CD4-positive, alpha-beta T cell (primary cell): Measurements from ENCODE around the gene HESX1. TPM values are rescaled to one million over a fixed set of nuclear protein-coding genes. Genes with fewer than 3 reads are reported as not detected.

ENCODE experiments used
- ATAC-seq: fragments of 200-7000 bp; cut with Tn5 transposase; one replicate; pipeline ENCODE4 v1.10.0; 2022; ENCODE audit warnings: mild to moderate bottlenecking; ENCODE audit not compliant: poor library complexity
- CTCF ChIA-PET: fragments of 350-600 bp; sonication (Branson Sonifier 250); formaldehyde crosslinking; loops from one replicate; lab custom pipeline; 2021; ENCODE audit warnings: antibody characterized with exemption, inconsistent platforms; lab: Charles Lee
- POLR2A ChIA-PET: fragments of 350-600 bp; sonication (Branson Sonifier 250); formaldehyde crosslinking; loops from one replicate; lab custom pipeline; 2021; ENCODE audit warnings: antibody characterized with exemption, inconsistent platforms; lab: Charles Lee
- DNase-seq, 14 experiments: peaks; one replicate each; pipeline ENCODE4 v3.0.0-alpha.2; 2013 to 2020; ENCODE audit warnings: mixed read lengths in 2 of 14
- H3K27ac ChIP-seq, 2 donors: one replicate each; pipeline versions ENCODE4 v1.5.1 to v1.7.0; 2013; ENCODE audit warnings: low read length in 2 of 2, low read depth in 1 of 2, mild to moderate bottlenecking in 1 of 2
- H3K27me3 ChIP-seq, 2 experiments: 1 replicate in 1 of 2; 2 replicates in 1 of 2; pipeline versions ENCODE4 v1.6.1 to v1.7.0; 2013; ENCODE audit warnings: low read length in 2 of 2, control low read depth in 1 of 2, mild to moderate bottlenecking in 1 of 2, moderate library complexity in 1 of 2; ENCODE audit not compliant: insufficient read depth in 2 of 2, control insufficient read depth in 1 of 2
- H3K36me3 ChIP-seq: one replicate; pipeline ENCODE4 v1.6.1; 2013; ENCODE audit warnings: low read length, control low read depth; ENCODE audit not compliant: insufficient read depth
- H3K4me1 ChIP-seq: one replicate; pipeline ENCODE4 v1.6.1; 2013; ENCODE audit warnings: low read length, control low read depth; ENCODE audit not compliant: insufficient read depth
- H3K4me3 ChIP-seq: one replicate; pipeline ENCODE4 v1.5.1; 2013; ENCODE audit warnings: mild to moderate bottlenecking, low read length, moderate library complexity
- H3K9me3 ChIP-seq, 2 experiments: 1 replicate in 1 of 2; 2 replicates in 1 of 2; pipeline versions ENCODE4 v1.6.1 to v1.7.0; 2013; ENCODE audit warnings: low read length in 2 of 2, mild to moderate bottlenecking in 2 of 2, control low read depth in 1 of 2, moderate library complexity in 1 of 2; ENCODE audit not compliant: control insufficient read depth in 1 of 2, insufficient read depth in 1 of 2
- H3K27ac Mint-ChIP-seq: one replicate; pipeline ENCODE4 v1.8.0; 2020; ENCODE audit warnings: mixed read lengths
- H3K27me3 Mint-ChIP-seq: one replicate; pipeline ENCODE4 v1.8.0; 2021; ENCODE audit warnings: mixed read lengths
- H3K36me3 Mint-ChIP-seq: one replicate; pipeline ENCODE4 v1.8.0; 2021; ENCODE audit warnings: low read depth, mixed read lengths
- H3K4me1 Mint-ChIP-seq: one replicate; pipeline ENCODE4 v1.8.0; 2021; ENCODE audit warnings: low read depth, mixed read lengths
- H3K4me3 Mint-ChIP-seq: one replicate; pipeline ENCODE4 v1.8.0; 2020; ENCODE audit warnings: mild to moderate bottlenecking, mixed read lengths
- H3K9me3 Mint-ChIP-seq: one replicate; pipeline ENCODE4 v1.8.0; 2020; ENCODE audit warnings: mixed read lengths
- intact Hi-C, 2 experiments: fragments of 100-400 bp; cut with DNase I in 1 of 2; cut with micrococcal nuclease in 1 of 2; formaldehyde crosslinking; loops; one replicate each; pipeline versions ENCODE4 v1.15.1 to v1.9.0; 2023 to 2025; cut with DNase I, micrococcal nuclease
- total RNA-seq, 174 experiments: library from RNA in 2 of 174; stranded (reverse) in 2 of 174; gene quantifications; one replicate each; pipeline ENCODE4 v1.2.3 and lab custom pipeline; 2021 to 2026
- TF ChIP-seq, protein P1 (sequence below): fragments of 200-600 bp; IDR thresholded peaks from one replicate; pipeline ENCODE4 v1.8.0; 2022; ENCODE audit warnings: antibody characterized with exemption, mild to moderate bottlenecking

Gene HESX1
- total RNA-seq, 2 experiments from 2014 or later = 0.39 TPM; not detected in 1

DNA sequence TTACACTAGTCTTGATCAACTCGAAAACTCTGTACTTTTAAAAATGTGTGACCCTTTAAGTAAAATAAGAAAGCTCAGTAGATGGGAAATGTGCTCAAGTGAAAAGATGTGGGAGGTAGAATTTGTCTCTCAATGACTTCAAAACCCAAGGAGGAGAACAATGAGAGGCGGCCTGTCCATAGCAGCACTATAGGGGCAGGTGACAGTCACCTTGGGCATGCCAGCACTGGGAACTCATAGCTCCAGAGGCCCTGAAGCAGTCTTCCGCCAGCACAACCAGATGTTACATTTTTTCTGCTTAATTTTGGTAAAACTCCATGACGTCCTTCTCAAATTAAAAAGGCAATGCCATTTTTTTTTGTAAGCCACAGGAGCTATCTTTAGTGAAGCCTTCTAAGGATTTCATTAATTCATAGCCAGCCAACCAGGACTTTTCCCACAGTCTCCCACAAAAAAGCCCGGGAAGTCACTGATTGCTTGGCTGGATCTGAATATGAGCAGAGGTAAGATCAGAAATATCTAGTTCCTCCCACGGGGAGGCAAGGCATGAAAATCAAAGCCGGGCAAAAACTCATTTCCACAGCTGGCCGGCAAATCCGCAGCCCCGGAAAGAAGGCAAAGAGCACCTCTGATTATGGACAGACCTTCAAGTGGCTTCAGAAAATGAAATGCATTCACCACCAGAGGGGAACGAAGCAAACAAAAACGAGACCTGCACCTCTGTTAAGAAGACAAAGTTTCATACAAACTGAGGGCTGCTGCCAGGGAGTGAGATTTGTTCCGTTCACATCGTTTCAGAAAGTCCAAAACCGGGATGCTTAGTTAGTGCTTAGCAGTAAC lies 45.1 kb downstream of the HESX1 start:
- no peak for DNase-seq
- CTCF ChIA-PET = no interaction called here
- H3K27ac Mint-ChIP-seq = no peak overlapping the region
- Histone ChIP-seq H3K9me3 (no peaks in the 10 kb centered on the region), H3K4me1 (peaks cover 7% of the 10 kb centered on the region), H3K27ac (no peak overlapping the region), H3K4me3 (no peak overlapping the region), H3K27me3 (peaks cover 11 to 13% of the 10 kb centered on the region in 2 experiments), H3K36me3 (no peaks in the 10 kb centered on the region)
- POLR2A ChIA-PET = no interaction called here
- no peak overlapping the region for H3K4me3 Mint-ChIP-seq
- no peaks in the 10 kb centered on the region for H3K9me3 Mint-ChIP-seq
- intact Hi-C loops = no loop called here
- no peak for ATAC-seq
- peaks cover 10% of the 10 kb centered on the region for H3K4me1 Mint-ChIP-seq
- peaks cover 32% of the 10 kb centered on the region for H3K27me3 Mint-ChIP-seq
- TF ChIP-seq, protein P1, sequence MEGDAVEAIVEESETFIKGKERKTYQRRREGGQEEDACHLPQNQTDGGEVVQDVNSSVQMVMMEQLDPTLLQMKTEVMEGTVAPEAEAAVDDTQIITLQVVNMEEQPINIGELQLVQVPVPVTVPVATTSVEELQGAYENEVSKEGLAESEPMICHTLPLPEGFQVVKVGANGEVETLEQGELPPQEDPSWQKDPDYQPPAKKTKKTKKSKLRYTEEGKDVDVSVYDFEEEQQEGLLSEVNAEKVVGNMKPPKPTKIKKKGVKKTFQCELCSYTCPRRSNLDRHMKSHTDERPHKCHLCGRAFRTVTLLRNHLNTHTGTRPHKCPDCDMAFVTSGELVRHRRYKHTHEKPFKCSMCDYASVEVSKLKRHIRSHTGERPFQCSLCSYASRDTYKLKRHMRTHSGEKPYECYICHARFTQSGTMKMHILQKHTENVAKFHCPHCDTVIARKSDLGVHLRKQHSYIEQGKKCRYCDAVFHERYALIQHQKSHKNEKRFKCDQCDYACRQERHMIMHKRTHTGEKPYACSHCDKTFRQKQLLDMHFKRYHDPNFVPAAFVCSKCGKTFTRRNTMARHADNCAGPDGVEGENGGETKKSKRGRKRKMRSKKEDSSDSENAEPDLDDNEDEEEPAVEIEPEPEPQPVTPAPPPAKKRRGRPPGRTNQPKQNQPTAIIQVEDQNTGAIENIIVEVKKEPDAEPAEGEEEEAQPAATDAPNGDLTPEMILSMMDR = no peak
- no peaks in the 10 kb centered on the region for H3K36me3 Mint-ChIP-seq

DNA sequence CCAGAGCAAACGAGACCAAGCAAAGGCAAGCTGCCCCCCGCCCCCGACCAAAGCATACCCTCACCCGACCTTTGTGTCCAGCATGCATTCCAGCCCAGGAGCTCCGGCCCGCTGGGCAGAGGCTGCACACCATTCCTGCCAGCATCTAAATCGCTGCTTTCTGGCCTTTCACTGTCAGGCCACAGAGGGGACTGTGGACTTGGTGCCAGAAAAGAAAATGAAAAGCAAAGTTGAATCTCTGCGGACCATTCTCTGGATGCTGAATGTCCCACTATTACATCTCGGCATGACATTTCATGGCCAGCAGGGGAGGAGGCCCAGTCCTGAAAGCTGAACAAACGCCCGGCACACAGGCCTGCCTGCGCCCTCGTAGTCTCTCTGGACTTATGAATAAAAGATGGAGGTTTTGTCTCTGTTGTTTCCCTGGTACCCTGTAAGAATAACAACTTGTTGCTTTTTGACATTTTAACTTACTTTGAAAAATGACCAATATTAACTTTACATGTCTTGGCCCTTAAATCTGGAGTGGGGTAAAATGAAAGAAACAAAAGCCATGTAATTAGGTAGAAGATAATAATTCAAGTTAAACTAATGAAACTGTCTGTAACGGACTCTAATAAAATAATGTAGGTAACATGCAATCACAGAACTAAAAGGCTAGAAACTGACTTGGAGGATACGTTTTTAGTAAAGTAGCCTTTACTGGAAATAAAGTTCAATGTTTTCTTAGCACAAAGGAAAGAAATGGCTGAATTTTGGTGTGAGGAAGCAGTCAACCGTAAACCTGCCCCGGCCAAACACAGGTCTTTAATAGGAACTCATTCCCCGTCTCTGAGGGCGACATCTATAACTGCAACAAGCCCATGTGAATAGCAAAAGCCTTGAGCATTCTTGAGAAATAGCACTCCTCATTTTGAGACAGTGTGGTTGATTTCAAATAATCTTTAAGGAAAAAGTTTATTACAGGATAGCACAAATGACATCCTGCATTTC lies 47.3 kb downstream of the HESX1 start:
- Histone ChIP-seq H3K9me3 (no peaks in the 10 kb centered on the region), H3K27me3 (peaks cover 8 to 16% of the 10 kb centered on the region in 2 experiments), H3K4me3 (no peak overlapping the region), H3K27ac (no peak overlapping the region), H3K36me3 (no peaks in the 10 kb centered on the region), H3K4me1 (no peaks in the 10 kb centered on the region)
- Mint-ChIP-seq H3K27me3 (peaks cover 33% of the 10 kb centered on the region), H3K36me3 (no peaks in the 10 kb centered on the region), H3K27ac (no peak overlapping the region), H3K4me1 (no peaks in the 10 kb centered on the region), H3K9me3 (no peaks in the 10 kb centered on the region), H3K4me3 (no peak overlapping the region)
- intact Hi-C loops = no loop called here
- CTCF ChIA-PET = no interaction called here
- TF ChIP-seq, protein P1 = no peak
- POLR2A ChIA-PET = no interaction called here
- ATAC-seq (no peak), DNase-seq (no peak)

DNA sequence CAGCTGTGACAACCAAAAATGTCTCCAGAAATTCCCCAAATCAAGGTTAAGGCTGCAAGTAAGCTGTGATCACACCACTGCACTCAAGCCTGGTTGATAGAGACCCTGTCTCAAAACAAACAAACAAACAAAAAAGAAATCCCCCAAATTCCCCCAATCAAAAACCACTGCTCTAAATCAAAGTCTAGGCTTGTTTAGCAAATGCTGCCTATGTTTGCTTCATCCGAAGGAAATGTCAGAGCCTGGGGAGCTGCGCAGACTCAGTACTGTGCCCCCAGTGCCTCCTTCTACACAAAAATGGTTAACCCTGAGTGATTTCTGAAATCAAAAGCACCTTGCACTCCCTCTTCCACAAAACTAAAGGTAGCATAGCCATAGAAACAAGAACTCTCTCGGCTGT lies 48.0 kb downstream of the HESX1 start:
- Mint-ChIP-seq H3K27ac (no peak overlapping the region), H3K9me3 (no peaks in the 10 kb centered on the region), H3K27me3 (peaks cover 33% of the 10 kb centered on the region), H3K4me1 (no peaks in the 10 kb centered on the region), H3K4me3 (no peak overlapping the region), H3K36me3 (no peaks in the 10 kb centered on the region)
- Histone ChIP-seq H3K27ac (no peak overlapping the region), H3K9me3 (no peaks in the 10 kb centered on the region), H3K27me3 (peaks cover 5 to 16% of the 10 kb centered on the region in 2 experiments), H3K36me3 (no peaks in the 10 kb centered on the region), H3K4me1 (no peaks in the 10 kb centered on the region), H3K4me3 (no peak overlapping the region)
- POLR2A ChIA-PET = no interaction called here
- TF ChIP-seq, protein P1 = no peak
- DNase-seq (no peak), ATAC-seq (no peak)
- intact Hi-C loops = no loop called here
- CTCF ChIA-PET = no interaction called here
